Body of pancreas (tissue), 4 donors: ENCODE data around the gene LSMEM2. TPM values are rescaled to one million over a fixed set of nuclear protein-coding genes. Genes with fewer than 3 reads are reported as not detected.
A peak's percentile ranks its signal among the peaks of the same experiment; 100 is the strongest.

Experiments
- ATAC-seq: fragments of 150-250 bp; one replicate; pipeline ENCODE4 v1.9.1; 2016
- DNase-seq, 4 donors: peaks; one replicate each; pipeline ENCODE4 v3.0.0-alpha.2; 2019
- H3K27ac ChIP-seq, 4 donors: fragments of 200-600 bp; sonication (generic); 1 replicate in 3 of 4; 2 replicates in 1 of 4; pipeline versions ENCODE4 v1.5.1 to v1.6.1; 2016 to 2019; ENCODE audit warnings: mild to moderate bottlenecking in 1 of 4, mixed read lengths in 1 of 4, moderate library complexity in 1 of 4
- H3K27me3 ChIP-seq, 2 donors: fragments of 200-600 bp; sonication (generic); one replicate each; pipeline ENCODE4 v1.6.0; 2016; ENCODE audit warnings: mild to moderate bottlenecking in 1 of 2
- H3K36me3 ChIP-seq, 2 donors: fragments of 200-600 bp; sonication (generic); replicated peaks in 1 of 2; 2 replicates each; pipeline ENCODE4 v1.5.1; 2016; ENCODE audit warnings: low read depth in 2 of 2; ENCODE audit not compliant: insufficient read depth in 1 of 2
- H3K4me1 ChIP-seq: fragments of 200-600 bp; sonication (generic); one replicate; pipeline ENCODE4 v1.6.0; 2016
- H3K4me3 ChIP-seq, 2 donors: fragments of 200-600 bp; sonication (generic); 1 replicate in 1 of 2; 2 replicates in 1 of 2; pipeline ENCODE4 v1.5.1; 2016 to 2019
- H3K9me3 ChIP-seq, 3 donors: fragments of 200-600 bp; sonication (generic); 1 replicate in 2 of 3; 2 replicates in 1 of 3; pipeline ENCODE4 v1.5.1; 2016
- CTCF ChIP-seq, 7 experiments: fragments of 450-650 bp in 4 of 7; fragments of 200-600 bp in 3 of 7; sonication (generic) in 3 of 7; IDR thresholded peaks; one replicate each; pipeline ENCODE4 v1.5.1; 2016 to 2019; ENCODE audit warnings: antibody characterized with exemption in 7 of 7
- POLR2A ChIP-seq, 3 donors: fragments of 450-650 bp; IDR thresholded peaks; one replicate each; pipeline ENCODE4 v1.6.1; 2016; ENCODE audit warnings: antibody characterized with exemption in 3 of 3, mild to moderate bottlenecking in 2 of 3
- WGBS, 2 donors: methylation state at CpG; one replicate each; pipeline ENCODE4 v1.1.5; 2017; 5-methylcytosine and 5-hydroxymethylcytosine counted together
- intact Hi-C: fragments of 100-400 bp; cut with DNase I; formaldehyde crosslinking; loops from one replicate; pipeline ENCODE4 v1.15.1; 2023
- total RNA-seq, 2 donors: library from RNA; depleted of rRNA; stranded (reverse); fragments of >200 nt; gene quantifications; one replicate each; pipeline ENCODE4 v1.1.0, GENCODE V29; 2016

LSMEM2 gene
- total RNA-seq, 2 donors from 2014 or later: not detected

- DNase-seq (peak in 1 of 4 donors; percentile 18), ATAC-seq (no peak)
- Histone ChIP-seq H3K9me3 (no peaks in the 10 kb centered on the region), H3K4me1 (peaks cover 27% of the 10 kb centered on the region), H3K27me3 (no peaks in the 10 kb centered on the region), H3K4me3 (no peak overlapping the region), H3K36me3 (peaks cover 0 to 5% of the 10 kb centered on the region in 2 donors), H3K27ac (no peak overlapping the region)
- intact Hi-C loops: no loop called here
- WGBS, 2 donors: 67 to 72% methylated on average over 3 of the region's 3 CpGs
- no peak for TF ChIP-seq CTCF (IDR thresholded peaks at IDR 0.05)
- no peak for TF ChIP-seq POLR2A (IDR thresholded peaks at IDR 0.05)
Measured at GRCh38 chr3:50314342-50314741, 35.5 kb downstream of the LSMEM2 start.

GRCh38 chr3:50314816-50315215 is 35.9 kb downstream of the LSMEM2 start:
- H3K4me1 ChIP-seq: peaks cover 27% of the 10 kb centered on the region
- ATAC-seq (no peak), DNase-seq (no peak)
- H3K27ac ChIP-seq: no peak overlapping the region
- WGBS, 2 donors: 90 to 95% methylated on average over 4 of the region's 4 CpGs
- intact Hi-C loops: no loop called here
- H3K4me3 ChIP-seq: no peak overlapping the region
- H3K9me3 ChIP-seq: no peaks in the 10 kb centered on the region
- peaks cover 0 to 5% of the 10 kb centered on the region in 2 donors for H3K36me3 ChIP-seq
- H3K27me3 ChIP-seq: no peaks in the 10 kb centered on the region
- no peak for TF ChIP-seq CTCF (IDR thresholded peaks at IDR 0.05)
- no peak for TF ChIP-seq POLR2A (IDR thresholded peaks at IDR 0.05)

- WGBS, 2 donors: 65 to 75% methylated on average over 2 to 9 of the region's 9 CpGs
- Histone ChIP-seq H3K27me3 (no peaks in the 10 kb centered on the region), H3K9me3 (no peaks in the 10 kb centered on the region), H3K4me1 (peaks cover 37% of the 10 kb centered on the region), H3K36me3 (peaks cover 0 to 5% of the 10 kb centered on the region in 2 donors), H3K27ac (peak overlapping the region in 1 of 4 donors; percentile 23), H3K4me3 (no peak overlapping the region)
- intact Hi-C loops: no loop called here
- no peak for TF ChIP-seq CTCF (IDR thresholded peaks at IDR 0.05)
- TF ChIP-seq POLR2A (IDR thresholded peaks at IDR 0.05): peak in 1 of 3 donors; percentile 19
- DNase-seq (no peak), ATAC-seq (no peak)
Measured at GRCh38 chr3:50316657-50317242, 37.9 kb downstream of the LSMEM2 start.

- ATAC-seq (no peak), DNase-seq (no peak)
- Histone ChIP-seq H3K27ac (peak overlapping the region in 1 of 4 donors; percentile 23), H3K36me3 (peaks cover 0 to 5% of the 10 kb centered on the region in 2 donors), H3K4me1 (peaks cover 43% of the 10 kb centered on the region), H3K27me3 (no peaks in the 10 kb centered on the region), H3K4me3 (no peak overlapping the region), H3K9me3 (no peaks in the 10 kb centered on the region)
- intact Hi-C loops: no loop called here
- WGBS, 2 donors: 61 to 64% methylated on average over 5 to 6 of the region's 6 CpGs
- no peak for TF ChIP-seq POLR2A (IDR thresholded peaks at IDR 0.05)
Measured at GRCh38 chr3:50317300-50317699, 38.4 kb downstream of the LSMEM2 start.

GRCh38 chr3:50318163-50318562 is 39.3 kb downstream of the LSMEM2 start:
- peak overlapping the region in 1 of 4 donors; percentile 12 for H3K27ac ChIP-seq
- DNase-seq (no peak), ATAC-seq (no peak)
- 85 to 100% methylated on average over 1 to 11 of the region's 11 CpGs for WGBS, 2 donors
- peaks cover 50% of the 10 kb centered on the region for H3K4me1 ChIP-seq
- no peak overlapping the region for H3K4me3 ChIP-seq
- TF ChIP-seq CTCF (IDR thresholded peaks at IDR 0.05): no peak
- no peak for TF ChIP-seq POLR2A (IDR thresholded peaks at IDR 0.05)
- no peaks in the 10 kb centered on the region for H3K9me3 ChIP-seq
- intact Hi-C loops: no loop called here
- no peaks in the 10 kb centered on the region for H3K27me3 ChIP-seq
- H3K36me3 ChIP-seq: peaks cover 0 to 5% of the 10 kb centered on the region in 2 donors
